Measurements from ENCODE around the gene PGAM5.

PGAM5 gene

GRCh38 chr12:132727091-132727794, 16.6 kb downstream of the PGAM5 start:
- TF ChIP-seq CTCF (IDR thresholded peaks at IDR 0.05), result no peak

- no peak for TF ChIP-seq CTCF (IDR thresholded peaks at IDR 0.05)
Measured at GRCh38 chr12:132728502-132728901, 17.9 kb downstream of the PGAM5 start.

- TF ChIP-seq CTCF (IDR thresholded peaks at IDR 0.05), result no peak
Measured at GRCh38 chr12:132729541-132730320, 19.1 kb downstream of the PGAM5 start.

GRCh38 chr12:132730353-132730752, 19.7 kb downstream of the PGAM5 start:
- TF ChIP-seq CTCF (IDR thresholded peaks at IDR 0.05), result no peak

GRCh38 chr12:132731574-132731973, 20.9 kb downstream of the PGAM5 start:
- no peak for TF ChIP-seq CTCF (IDR thresholded peaks at IDR 0.05)

GRCh38 chr12:132734206-132734605, 23.6 kb downstream of the PGAM5 start:
- no peak for TF ChIP-seq CTCF (IDR thresholded peaks at IDR 0.05)

GRCh38 chr12:132735496-132735895, 24.9 kb downstream of the PGAM5 start:
- TF ChIP-seq CTCF (IDR thresholded peaks at IDR 0.05), result no peak
